Stimulated activated CD8-positive, alpha-beta memory T cell treated with anti-CD3 and anti-CD28 coated beads, Interleukin-7, amount 100 ng/mL, for 48 hours (primary cell): ENCODE results near the gene PPP1R11.
"Not testable (repeated sequence)": the region's sequence is repeated elsewhere in the genome, so short reads cannot be mapped to it uniquely, and the experiment has no call there.

ENCODE experiments used
- DNase-seq, 2 donors: peaks; one replicate each; pipeline ENCODE4 v3.0.0-alpha.2; 2020; ENCODE audit warnings: low read depth in 1 of 2; ENCODE audit errors: extremely low read depth in 1 of 2

Gene PPP1R11

GRCh38 chr6:30093951-30094661, 27.1 kb downstream of the PPP1R11 start:
- no peak for DNase-seq

- DNase-seq, result no peak
Observed at GRCh38 chr6:30096829-30097228, 29.8 kb downstream of the PPP1R11 start.

DNA sequence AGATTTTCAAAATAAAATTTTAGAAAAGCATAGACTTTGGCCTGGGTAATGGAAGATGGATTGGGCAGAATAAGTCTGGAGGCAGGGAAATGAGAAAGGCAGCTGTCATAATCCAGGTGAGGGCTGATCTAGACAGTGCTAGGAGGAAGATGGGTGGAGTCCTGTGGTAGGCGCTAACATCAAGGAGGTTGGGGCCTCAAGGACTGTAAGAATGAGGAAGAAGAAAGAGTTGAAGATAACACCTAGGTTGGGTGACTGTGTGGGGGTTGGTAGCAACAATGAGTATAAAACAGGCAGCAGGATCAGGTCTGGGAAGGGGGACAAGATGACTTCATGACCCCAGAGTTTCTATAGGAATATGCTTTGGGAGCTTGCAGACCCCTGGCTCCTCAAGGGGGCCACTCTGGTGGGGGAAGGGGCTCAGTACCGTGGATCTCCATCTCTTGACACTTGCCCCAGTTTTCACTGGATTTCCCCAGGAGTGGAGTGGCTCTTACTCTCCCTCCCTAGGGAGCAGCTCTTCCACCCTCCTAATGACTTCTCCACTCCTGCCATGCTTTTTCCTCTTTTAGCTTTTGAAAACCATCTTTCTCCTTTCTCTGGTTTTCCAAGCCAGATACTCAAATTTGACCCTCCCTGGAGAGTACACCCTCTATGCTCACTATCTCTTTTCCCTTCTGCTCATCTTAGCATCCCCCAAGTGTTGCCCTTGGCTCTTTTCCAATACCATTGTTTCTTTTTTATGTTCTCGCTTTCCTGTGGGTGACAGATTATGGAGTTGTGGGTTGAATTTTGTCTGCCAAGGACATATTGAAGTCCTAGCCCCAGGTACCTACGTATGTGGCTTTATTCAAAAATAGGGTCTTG, 31.1 kb downstream of the PPP1R11 start:
- DNase-seq, result no peak

GRCh38 chr6:30100154-30100553, 33.2 kb downstream of the PPP1R11 start:
- no peak for DNase-seq

DNA sequence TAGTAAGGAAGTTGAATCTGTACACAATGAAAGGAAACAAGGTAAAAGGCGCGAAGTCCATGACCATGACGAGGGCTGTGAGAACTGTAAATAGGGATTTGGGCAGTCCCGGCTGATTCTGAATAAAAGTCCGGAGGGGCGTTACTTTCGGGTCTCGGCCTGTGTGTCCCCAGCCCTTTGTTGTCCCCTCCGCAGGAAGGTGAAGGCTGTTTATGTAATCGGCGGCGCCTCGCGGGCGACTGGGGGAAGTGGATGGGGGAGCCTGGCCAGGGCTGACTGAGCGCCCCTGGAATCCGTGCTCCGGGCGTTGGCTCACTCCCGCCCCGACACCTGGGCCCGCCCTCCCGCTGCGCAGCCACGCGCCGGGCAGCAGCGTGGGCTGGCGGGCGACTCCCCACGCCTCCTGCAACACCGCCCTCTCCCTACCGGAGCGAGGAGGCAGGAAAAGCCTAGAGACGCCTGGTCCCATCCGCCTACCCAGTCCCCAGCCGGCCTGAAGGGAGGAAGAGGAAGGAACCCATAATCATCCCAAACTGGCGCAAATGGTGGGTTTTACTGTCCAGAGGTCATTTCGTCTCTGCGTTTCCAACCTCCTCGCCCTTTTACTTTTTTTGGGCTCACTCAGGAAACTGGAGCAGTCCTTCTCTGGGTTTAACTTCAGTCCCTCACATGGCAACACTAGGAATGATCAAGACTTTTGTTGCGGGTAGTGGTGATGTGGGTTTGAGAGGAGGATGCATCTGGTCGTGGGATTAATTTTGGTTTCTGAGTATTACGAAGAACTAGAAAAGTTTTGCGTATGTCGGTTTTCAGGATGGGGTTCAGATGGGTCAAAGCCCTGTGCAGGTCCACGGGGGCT, 33.8 kb downstream of the PPP1R11 start:
- no peak for DNase-seq

- DNase-seq, result peak; percentile 50 to 62
Observed at GRCh38 chr6:30101444-30102413, 34.7 kb downstream of the PPP1R11 start.

DNA sequence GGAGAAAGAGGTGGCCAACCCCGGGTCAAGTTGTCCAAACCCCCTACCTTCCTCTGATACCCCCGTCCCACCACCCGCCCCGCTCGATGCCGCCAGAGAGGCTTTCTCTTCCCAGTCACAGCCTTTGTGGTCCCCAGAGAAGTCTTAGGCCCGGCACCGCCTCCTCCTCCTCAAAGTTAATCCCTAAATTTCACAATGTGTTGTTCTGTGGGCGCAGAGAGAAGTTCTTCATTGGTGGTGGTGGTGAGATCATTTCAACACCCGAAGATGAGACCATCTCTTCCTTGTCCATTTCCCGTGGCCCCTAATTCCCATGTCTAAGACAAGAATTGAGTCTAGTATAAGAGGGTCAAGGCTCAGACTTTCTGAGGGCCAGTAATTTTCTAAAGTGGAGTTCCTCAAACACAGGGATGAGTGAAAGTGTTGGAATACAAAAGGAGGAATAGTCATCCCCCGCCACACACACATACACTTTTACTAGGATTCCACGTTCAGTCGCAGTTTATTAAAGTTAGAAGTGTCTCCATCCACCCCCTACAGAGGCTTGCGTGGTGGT, 35.5 kb downstream of the PPP1R11 start:
- no peak for DNase-seq

DNA sequence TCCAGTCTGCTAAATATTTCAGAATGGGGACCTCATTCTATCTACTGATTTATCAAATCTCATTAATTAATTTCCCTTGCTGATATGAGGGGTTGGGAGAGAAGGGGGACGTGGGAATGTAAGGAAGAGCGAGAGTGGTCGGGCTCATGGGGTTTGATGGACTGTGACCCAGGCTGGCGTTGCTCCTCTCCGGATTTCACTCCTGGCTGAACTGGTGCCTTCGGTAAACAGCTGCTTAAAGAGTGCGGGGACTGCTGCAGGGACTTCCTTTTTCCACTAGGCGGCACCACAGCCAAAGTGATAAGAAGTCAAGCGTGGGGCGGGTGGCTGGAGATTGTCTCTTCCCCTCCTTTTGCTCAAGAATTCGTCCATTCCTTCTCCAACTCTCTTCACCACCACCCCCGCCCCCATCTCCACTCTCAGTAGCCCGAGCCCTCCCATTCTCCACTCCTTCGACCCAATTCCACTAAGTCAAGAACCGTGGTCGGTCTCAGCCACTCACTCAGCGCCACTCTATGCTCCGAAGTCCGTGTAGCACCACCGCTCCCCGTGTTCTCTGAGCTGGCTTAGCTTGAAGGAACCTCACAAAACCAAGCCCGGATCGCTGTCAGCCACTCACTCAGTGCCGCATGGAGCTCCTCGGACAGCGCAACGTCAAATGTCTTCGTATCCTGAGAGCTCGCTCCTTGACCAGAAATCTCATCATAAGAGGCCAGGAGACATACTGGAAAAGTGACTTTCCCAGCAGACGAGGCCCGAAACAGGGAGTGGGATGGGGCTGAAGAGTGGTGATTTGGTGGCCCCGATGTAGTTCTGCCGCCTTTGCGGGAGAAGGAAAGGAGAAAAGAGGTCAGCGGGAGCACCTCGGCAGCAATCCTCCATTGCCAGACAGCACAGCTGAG, 36.2 kb downstream of the PPP1R11 start:
- peak; percentile 52 to 74 for DNase-seq

- DNase-seq, result no peak
Observed at GRCh38 chr6:30103872-30104179, 36.8 kb downstream of the PPP1R11 start.

DNA sequence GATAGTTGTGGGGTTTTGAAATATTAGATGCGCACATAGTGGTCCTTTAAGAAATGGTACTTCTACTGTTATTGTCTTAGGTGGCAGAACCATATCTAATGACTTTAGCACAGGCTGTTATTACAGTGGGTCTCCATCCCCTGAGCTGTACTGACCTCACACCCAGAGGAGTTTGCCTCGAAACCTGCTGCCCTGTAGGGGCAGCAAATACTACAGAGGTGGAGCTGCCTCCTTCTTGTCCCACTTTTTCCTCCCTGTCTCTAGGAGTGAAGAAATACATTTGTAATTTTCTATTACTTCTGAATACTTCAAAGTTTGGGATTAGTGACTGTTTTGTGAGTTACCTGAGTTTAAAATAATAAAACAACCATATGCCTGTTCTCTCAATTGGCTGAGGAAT, 37.7 kb downstream of the PPP1R11 start:
- DNase-seq, result no peak

GRCh38 chr6:30111266-30111856, 44.4 kb downstream of the PPP1R11 start:
- DNase-seq, result no peak

DNA sequence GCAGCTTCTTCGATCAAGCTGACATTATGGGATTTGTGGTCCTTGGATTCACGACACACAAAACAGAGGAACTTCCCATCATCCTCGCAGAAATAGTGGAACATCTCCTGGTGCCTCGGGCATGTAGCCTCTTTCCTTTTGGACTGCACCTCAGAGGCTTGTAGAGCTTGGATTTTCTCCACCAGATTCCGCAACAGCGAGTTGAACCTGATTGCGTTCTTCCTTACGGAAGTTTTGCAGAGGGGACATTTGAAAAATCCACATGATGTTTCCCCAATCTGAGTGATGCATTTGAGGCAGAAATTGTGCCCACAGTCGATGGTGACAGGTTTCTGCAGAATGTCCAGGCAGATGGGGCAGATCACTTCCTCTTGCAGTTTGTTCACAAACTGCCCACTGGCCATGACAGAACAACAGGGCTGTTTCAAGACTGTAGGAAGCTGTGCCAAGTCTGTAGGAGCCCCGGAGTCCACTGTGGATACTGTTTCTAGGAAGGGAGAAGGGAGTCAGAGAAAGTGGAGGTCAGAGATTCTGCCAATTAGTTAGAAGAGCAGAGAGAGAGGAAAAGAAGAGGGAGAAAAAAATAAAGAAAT, 45.5 kb downstream of the PPP1R11 start:
- DNase-seq, result no peak

- no peak for DNase-seq
Observed at GRCh38 chr6:30113003-30113759, 46.2 kb downstream of the PPP1R11 start, which contains the start of gene TRIM31. TRIM31 (minus strand) TSS chr6:30113090; CDS start chr6:30112805, 285 bp downstream.

GRCh38 chr6:30113841-30114240, 46.8 kb downstream of the PPP1R11 start:
- no peak for DNase-seq

DNA sequence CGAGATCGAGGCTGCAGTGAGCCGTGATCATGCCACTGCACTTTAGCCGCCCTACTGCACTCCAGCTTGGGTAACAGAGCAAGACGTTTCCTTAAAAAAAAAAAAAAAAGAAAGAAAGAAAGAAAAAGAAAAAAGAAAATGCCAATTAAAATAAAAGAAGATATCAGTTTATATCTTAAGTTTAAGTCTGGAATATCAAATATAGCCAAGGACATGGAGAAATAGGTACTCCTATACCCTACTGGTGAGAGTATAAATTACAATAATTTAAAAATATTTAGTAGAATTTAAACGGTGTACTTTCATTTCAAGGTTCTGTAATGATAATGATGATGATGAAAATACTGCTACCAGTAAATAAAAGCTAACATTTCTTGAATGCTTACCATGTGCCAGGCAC, 49.7 kb downstream of the PPP1R11 start:
- DNase-seq, result no peak

- not testable (repeated sequence) for DNase-seq
Observed at GRCh38 chr6:30118691-30119090, 51.7 kb downstream of the PPP1R11 start.
